ENCODE results near the gene LCN2.
"Not testable (repeated sequence)": the region's sequence is repeated elsewhere in the genome, so short reads cannot be mapped to it uniquely, and the experiment has no call there.

The LCN2 gene

GRCh38 chr9:128166169-128166568, 16.9 kb downstream of the LCN2 start:
- no peak for DNase-seq (ENCODE audit: low spot score)

- no peak for DNase-seq (ENCODE audit: low spot score)
These were observed 18.0 kb downstream of the LCN2 start for GRCh38 chr9:128167209-128167608.

DNA sequence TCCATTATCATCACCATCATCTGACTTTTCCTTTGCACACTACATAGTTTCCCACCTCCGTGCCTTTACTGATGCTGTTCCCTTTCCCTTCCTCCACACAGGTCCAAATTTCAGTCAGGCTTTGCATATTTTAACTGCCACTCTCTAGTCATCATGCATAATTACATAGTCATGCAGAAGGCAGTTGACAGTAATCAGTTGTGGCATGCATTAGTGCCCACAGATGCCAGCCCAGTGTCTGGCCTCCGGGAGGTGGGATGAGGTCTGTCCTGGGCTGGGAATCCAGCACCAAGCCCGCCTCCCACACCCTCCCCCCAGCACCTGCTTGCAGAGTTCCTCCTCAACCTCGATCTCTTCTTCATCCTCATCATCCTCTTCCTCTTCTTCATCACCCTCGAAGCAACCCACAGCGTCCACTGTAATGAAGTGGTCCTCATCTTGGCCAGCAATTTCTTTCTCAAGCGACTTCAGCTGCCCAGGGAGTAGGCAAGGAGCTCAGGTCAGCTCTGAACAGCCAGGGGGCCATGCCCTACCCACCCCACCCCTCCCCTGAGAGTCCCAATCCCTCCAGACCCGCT, 19.6 kb downstream of the LCN2 start:
- no peak for DNase-seq (ENCODE audit: low spot score)

GRCh38 chr9:128169492-128169891, 20.2 kb downstream of the LCN2 start:
- no peak for DNase-seq (ENCODE audit: low spot score)

GRCh38 chr9:128169925-128170324, 20.7 kb downstream of the LCN2 start:
- DNase-seq (ENCODE audit: low spot score), result no peak

DNA sequence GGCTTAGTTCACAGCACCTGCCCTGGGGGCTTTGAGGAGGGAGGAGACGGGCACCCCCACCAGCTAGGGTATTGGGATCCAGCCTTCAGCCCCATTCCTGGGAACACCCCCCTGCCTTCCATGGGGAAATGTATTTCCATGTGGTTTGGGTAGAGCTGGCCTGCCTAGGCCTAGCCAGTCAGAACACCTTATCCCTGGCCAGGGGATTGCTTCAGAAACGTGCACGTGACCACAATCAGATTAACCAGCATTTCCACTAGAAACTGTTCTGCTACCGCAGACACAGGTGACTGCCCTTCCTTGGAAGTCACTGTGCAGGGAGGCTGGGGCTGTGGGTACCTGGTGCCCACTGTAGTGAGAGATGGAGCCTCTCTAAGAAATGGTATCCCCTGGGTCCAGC, 24.8 kb downstream of the LCN2 start:
- DNase-seq (ENCODE audit: low spot score), result no peak

- no peak for DNase-seq (ENCODE audit: low spot score)
These were observed 25.9 kb downstream of the LCN2 start for GRCh38 chr9:128175102-128175563.

GRCh38 chr9:128175726-128176125, 26.5 kb downstream of the LCN2 start:
- no peak for DNase-seq (ENCODE audit: low spot score)

DNA sequence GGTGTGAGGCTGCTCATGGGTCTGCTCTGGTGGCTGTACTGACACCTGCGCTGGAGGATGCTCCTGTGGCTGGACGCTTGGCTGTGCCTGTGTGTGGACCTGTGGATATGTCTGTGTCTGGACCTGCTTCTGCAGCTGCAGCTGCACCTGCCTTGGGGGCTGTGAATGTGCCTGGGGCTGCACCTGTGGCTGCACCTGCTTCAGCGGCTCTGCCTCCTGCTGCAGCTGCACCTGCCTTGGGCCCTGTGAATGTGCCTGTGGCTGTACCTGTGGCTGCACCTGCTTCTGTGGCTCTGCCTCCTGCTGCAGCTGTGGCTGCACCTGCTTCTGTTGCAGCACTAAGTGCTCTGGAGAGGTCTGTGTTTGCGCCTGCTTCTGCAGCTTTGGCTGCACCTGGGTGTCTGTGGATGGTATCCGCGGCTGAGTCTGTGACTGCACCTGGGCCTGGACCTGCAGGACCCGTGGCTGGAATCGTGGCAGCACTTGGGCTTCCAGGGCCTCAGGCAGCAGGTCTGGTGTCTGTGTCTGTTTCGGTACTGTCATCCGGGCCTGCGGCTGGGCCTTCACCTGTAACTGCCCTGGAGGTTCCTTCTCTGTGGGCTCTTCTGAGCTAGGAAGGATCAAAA, 29.7 kb downstream of the LCN2 start:
- DNase-seq (ENCODE audit: low spot score), result no peak

DNA sequence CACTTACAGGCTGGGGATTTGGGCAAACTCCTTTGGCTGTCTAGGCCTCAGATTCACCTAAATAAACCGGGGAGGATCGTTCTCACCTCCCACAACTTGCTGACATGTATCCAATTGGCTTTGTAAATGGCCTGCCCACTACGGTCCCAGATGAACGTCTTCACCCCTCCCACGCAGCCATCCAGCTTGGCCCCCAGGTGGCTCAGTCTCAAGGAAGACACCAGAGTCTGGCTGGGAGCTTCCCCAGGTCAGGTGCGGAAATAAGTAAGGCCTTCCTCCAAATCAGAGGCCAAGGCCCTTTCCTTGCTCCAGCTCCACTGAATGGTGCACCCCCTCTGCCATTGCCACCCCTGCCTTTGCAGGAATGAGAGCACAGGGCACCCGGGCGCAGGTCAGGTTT, 30.7 kb downstream of the LCN2 start:
- no peak for DNase-seq (ENCODE audit: low spot score)

DNA sequence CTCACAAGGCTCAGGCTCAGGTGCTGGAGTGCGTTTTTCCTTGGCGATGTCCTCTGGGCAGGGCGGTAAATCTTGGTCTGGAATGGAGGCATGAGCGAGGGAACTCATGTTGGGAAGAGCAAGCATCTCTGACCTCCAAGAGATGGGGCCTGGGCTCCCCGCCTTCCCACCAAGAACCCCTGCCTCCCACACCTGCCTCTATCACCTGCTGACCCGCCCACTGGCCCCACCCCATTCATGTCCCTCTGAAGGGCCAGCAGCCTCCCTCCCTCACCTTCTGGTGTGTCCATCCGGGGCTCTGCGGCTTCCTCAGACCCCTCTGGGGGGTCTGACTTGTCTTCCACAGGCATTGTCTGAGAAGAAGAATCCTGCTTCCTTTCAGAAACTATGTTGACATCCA, 31.2 kb downstream of the LCN2 start:
- DNase-seq (ENCODE audit: low spot score), result no peak

GRCh38 chr9:128181480-128181879, 32.2 kb downstream of the LCN2 start:
- DNase-seq (ENCODE audit: low spot score), result not testable (repeated sequence)

DNA sequence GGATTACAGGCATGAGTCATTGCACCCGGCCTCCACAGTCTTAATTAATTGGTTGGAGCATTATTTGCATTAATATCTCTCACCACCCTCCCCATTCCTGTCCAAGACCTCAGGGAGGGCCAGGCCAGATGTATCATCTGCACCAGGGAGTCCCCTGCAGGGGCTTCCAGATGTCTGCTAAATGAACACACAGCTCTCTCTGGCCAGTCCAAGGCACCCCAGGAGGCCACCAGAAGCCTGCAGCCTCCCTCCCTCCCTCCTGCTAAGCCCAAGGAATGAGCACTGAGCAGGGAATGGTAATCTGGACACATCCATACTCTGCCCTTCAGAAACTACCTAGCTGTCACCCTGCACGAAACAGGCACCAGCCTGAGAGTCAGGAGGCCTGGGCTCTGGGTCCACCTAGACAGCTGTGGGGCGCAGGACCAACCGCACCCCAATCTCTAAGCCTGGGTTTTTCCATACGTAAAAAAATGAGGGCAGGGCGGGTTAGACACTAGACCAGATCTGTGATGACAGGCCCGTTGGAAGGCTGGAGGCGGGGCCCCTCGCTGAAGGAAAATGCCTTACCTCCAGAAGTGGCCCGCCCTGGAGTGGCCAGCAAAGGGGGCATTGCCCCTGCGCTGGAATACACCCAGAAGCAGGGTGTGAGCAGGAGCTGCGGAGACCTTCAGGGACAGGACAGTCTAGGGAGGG, 33.8 kb downstream of the LCN2 start:
- no peak for DNase-seq (ENCODE audit: low spot score)

- DNase-seq (ENCODE audit: low spot score), result no peak
These were observed 37.0 kb downstream of the LCN2 start for GRCh38 chr9:128185979-128186965.

DNA sequence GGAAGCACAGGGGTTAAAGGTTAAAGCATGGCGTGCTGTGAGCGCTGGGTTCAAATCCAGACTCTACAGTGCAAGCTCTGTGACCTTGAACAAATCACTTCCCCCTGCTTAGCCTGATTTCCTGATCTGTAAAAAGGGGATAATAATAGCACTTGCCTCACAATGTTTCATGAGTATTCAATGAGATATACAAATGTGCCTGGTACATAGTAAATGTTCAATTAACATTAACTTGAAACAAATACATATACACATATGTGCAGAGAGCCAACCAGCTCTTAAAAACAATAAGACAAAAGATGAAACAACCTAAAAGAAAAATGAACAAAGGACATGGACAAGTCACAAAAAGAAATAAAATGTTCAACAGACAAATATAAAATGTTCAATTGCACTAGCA, 38.1 kb downstream of the LCN2 start:
- no peak for DNase-seq (ENCODE audit: low spot score)

DNA sequence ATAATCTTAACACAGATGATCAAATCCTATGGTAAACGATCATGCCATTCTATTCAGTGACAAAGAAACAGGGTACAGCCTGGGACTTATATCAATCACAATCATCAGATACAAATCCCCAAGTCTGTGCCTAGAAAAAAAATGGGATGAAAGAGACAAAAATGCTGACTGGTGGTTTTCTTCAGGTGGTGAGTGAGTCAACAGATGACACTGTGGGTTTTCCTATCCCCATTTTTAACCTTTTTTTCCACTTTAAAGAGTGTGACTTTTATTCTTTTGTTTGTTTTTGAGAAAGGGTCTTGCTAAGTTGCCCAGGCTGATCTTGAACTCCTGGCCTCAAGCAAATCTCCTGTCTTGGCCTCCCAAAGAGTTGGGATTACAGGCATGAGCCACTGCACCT, 39.0 kb downstream of the LCN2 start:
- DNase-seq (ENCODE audit: low spot score), result no peak

GRCh38 chr9:128190013-128190412, 40.8 kb downstream of the LCN2 start:
- no peak for DNase-seq (ENCODE audit: low spot score)

GRCh38 chr9:128190516-128191405, 41.5 kb downstream of the LCN2 start:
- no peak for DNase-seq (ENCODE audit: low spot score)

DNA sequence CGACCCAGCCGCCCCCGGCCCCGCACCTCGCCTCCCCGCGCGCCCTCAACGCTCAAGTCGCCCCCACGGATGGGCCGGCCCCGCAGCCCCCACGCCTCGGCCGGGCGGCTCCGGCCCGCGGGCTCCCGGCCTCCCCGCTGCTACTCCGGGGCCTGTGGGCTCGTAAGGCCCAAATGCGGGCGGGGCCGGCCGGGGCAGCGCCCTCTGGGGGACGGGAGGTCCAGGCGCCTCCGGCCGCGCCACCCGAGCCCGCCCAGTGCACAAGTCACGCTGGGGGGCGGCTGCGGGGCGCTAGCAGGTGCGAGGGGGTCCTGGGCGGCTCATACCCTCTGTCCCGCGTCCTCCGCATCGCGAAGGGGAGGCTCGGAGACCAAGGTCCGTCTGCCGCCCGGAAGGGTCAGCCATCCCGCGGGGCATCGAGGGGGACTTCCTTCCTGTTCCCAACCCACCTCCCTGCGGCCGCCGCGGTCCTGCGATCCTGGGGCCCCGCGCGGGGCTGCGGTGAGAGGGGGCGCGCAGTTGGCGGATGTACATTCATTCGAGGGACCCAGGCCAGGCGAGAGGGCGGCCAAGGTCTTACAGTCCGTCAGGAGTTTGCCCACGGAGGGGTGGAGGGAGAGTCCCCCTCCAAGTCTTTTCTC, 42.3 kb downstream of the LCN2 start, which contains the start of gene CIZ1:
Gene CIZ1 (minus strand): TSS at position 167 of the 641 bp plus-strand sequence. CDS start 715 bp downstream, outside the sequence.
- DNase-seq (ENCODE audit: low spot score), result peak; percentile 80
